Neural crest cell (in vitro differentiated cells): Measurements from ENCODE around the gene KCNF1. TPM values are rescaled to one million over a fixed set of nuclear protein-coding genes. Genes with fewer than 3 reads are reported as not detected.

Experiments used
- DNase-seq: peaks from one replicate; pipeline ENCODE4 v3.0.0; 2021; ENCODE audit warnings: low read depth, mixed read lengths, low spot score
- H3K27ac Mint-ChIP-seq: one replicate; pipeline ENCODE4 v1.8.0; 2021; ENCODE audit warnings: mild to moderate bottlenecking, mixed read lengths; ENCODE audit not compliant: unreplicated experiment
- H3K27me3 Mint-ChIP-seq: 2 replicates; pipeline ENCODE4 v1.8.0; 2021; ENCODE audit warnings: low read depth, mild to moderate bottlenecking, mixed read lengths
- H3K36me3 Mint-ChIP-seq: 2 replicates; pipeline ENCODE4 v1.8.0; 2021; ENCODE audit warnings: low read depth, mild to moderate bottlenecking, mixed read lengths
- H3K4me1 Mint-ChIP-seq: 2 replicates; pipeline ENCODE4 v1.8.0; 2021; ENCODE audit warnings: mixed read lengths
- H3K4me3 Mint-ChIP-seq: one replicate; pipeline ENCODE4 v1.8.0; 2021; ENCODE audit warnings: mild to moderate bottlenecking, mixed read lengths
- H3K9me3 Mint-ChIP-seq: 2 replicates; pipeline ENCODE4 v1.8.0; 2021; ENCODE audit warnings: mixed read lengths
- total RNA-seq: library from RNA; stranded (reverse); gene quantifications from 2 replicates; pipeline ENCODE4 v1.2.1, GENCODE V29; 2021
- TF ChIP-seq, protein P1 (sequence below): fragments of 200-600 bp; sonication (generic); conservative IDR thresholded peaks from 2 replicates; pipeline ENCODE4 v1.5.0; 2021; ENCODE audit warnings: antibody characterized with exemption, mild to moderate bottlenecking

KCNF1 gene
- total RNA-seq, 1 donor from 2014 or later, result 1.1 TPM

DNA sequence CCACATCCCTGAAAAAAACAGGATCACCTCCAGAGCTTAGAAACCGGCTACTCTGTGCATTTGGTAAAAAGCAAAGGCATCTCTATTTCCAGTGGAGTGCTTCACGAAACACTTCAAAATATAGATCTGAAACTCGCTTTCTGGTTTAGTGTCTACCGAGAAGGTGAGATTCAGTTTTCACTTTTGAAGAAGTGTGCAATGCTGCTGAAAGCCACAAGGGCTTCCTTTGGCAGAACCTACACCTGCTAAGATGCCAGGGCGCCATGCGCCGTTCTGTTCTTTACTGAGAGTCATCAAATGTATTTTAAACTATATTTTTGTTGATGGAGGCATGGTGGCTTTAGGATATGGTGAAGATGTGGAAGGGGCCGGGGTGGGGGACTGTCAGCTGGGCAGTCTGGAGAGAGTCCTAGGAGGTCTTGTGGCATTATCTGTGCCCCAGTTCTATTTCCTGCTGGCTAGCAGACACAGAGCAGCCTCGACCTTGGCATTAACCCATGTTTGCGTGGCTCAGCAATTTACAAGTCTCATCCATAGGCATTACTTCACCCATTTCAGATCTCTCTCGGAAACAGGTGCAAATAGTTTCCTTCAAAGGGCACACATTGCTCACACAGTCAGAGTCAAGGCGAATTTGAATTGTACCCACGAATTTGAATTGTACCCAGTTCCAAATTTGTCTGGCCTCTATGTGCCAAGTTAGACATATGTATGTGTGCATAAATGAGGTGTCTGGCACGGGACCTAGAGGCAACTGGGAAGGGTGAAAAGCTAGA is 46.7 kb upstream of the KCNF1 start:
- no peak overlapping the region for H3K27ac Mint-ChIP-seq
- H3K36me3 Mint-ChIP-seq, result no peaks in the 10 kb centered on the region
- H3K4me1 Mint-ChIP-seq, result peaks cover 11% of the 10 kb centered on the region
- TF ChIP-seq, protein P1, sequence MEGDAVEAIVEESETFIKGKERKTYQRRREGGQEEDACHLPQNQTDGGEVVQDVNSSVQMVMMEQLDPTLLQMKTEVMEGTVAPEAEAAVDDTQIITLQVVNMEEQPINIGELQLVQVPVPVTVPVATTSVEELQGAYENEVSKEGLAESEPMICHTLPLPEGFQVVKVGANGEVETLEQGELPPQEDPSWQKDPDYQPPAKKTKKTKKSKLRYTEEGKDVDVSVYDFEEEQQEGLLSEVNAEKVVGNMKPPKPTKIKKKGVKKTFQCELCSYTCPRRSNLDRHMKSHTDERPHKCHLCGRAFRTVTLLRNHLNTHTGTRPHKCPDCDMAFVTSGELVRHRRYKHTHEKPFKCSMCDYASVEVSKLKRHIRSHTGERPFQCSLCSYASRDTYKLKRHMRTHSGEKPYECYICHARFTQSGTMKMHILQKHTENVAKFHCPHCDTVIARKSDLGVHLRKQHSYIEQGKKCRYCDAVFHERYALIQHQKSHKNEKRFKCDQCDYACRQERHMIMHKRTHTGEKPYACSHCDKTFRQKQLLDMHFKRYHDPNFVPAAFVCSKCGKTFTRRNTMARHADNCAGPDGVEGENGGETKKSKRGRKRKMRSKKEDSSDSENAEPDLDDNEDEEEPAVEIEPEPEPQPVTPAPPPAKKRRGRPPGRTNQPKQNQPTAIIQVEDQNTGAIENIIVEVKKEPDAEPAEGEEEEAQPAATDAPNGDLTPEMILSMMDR, result peak; percentile 33
- no peak overlapping the region for H3K4me3 Mint-ChIP-seq
- H3K27me3 Mint-ChIP-seq, result peaks cover 7% of the 10 kb centered on the region
- no peak for DNase-seq
- H3K9me3 Mint-ChIP-seq, result no peaks in the 10 kb centered on the region

DNA sequence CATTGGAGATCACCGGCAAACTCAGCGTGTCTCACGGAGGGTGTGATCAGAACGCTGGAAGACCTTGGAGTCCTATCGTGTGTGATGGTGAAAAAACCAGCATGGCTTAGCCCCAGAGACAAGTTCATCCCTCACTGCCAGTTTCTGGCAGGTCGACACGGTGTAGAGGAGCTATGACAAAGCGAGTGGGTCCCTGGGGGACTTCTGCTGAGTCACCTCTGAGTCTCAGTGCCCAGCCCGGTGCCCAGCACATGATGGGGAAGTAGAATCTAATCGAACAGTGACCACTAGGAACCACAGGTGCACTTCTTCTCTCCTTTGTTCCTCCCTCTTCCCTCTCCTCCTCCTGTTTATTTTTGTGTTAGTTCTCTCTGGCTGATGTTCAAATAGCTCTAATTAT is 45.9 kb upstream of the KCNF1 start:
- DNase-seq, result no peak
- H3K4me3 Mint-ChIP-seq, result no peak overlapping the region
- H3K4me1 Mint-ChIP-seq, result peaks cover 11% of the 10 kb centered on the region
- TF ChIP-seq, protein P1, result no peak
- H3K9me3 Mint-ChIP-seq, result no peaks in the 10 kb centered on the region
- H3K36me3 Mint-ChIP-seq, result no peaks in the 10 kb centered on the region
- H3K27ac Mint-ChIP-seq, result peak overlapping the region; percentile 12
- peaks cover 7% of the 10 kb centered on the region for H3K27me3 Mint-ChIP-seq

DNA sequence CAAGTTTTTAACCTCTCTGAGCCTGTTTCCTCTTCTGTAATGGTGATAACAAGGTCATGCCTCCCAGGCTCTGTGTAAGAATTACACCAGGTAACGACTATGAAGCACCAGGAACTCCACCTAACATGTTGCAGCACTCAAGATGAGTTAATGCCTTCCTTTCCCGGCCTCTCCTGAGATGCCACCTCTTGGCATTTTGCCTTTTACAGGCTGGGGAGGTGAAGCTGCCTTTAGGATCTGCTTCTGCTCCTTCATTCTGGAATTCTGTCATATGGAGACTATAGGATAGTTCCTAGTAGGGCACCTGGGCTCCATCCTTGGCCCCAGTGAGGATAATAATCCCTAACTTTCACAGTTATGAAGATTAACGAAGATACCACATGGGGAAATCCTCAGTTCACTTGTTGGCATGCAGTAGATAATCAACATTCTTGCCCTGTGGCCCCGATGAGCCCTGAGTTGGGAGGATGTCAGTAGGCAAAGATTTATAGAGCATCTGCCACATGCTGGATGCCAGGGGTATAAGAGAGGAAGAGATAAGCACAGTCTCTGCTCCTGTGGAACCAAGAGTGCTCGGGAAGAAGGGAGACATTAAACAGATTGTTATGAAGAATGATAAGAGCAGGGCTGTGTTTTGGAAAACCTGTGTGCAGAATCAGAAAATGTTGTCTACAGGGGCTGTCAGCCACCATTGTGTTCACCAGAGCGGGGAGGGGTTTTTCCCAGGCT is 43.9 kb upstream of the KCNF1 start:
- Mint-ChIP-seq H3K36me3 (no peaks in the 10 kb centered on the region), H3K27ac (no peak overlapping the region), H3K4me3 (no peak overlapping the region), H3K27me3 (peaks cover 7% of the 10 kb centered on the region), H3K4me1 (peaks cover 7% of the 10 kb centered on the region), H3K9me3 (peaks cover 6% of the 10 kb centered on the region)
- no peak for DNase-seq
- TF ChIP-seq, protein P1, result no peak

DNA sequence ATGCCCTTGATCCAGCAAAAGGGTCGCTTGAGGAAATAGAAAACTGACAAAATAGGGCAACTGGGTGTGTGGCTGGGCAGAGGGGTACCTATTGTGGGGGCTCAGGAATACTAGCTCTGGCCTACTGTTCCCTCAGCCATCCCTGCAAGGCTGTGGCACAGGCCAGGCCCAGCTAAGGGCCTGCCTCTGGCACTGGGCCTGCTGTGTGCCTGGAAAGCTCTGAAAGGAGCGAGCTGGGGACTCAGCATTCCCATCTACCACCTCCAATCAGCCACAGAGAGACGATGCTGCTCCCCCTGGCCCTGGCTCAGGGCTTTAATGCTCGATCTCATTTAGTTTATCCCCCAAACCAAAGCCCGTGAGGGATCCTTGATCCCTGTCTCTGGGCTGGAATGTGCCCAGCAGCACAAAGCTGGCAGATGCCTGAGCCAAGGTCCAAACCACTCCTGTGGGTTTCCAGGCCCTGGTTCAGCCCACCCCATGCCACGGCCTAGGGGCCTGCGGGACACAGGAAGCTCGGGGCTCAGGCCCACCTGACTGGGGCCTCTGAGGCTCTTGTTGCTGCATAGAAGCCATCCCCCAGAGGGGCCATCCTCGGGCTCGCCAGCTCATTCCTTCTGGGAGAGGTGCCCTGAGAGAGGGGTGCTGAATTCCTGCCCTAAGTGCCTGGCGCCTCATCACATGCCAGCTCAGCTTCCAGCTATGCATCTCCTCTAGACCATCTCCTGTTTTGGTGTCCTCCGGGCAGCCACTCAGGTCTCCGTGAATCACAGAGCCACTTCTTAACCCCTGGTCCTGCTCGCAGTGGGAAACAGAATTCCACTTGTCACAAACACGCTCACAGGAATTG is 43.0 kb upstream of the KCNF1 start:
- no peak for DNase-seq
- no peak overlapping the region for H3K27ac Mint-ChIP-seq
- no peaks in the 10 kb centered on the region for H3K36me3 Mint-ChIP-seq
- no peak overlapping the region for H3K4me3 Mint-ChIP-seq
- peaks cover 7% of the 10 kb centered on the region for H3K9me3 Mint-ChIP-seq
- peaks cover 7% of the 10 kb centered on the region for H3K4me1 Mint-ChIP-seq
- TF ChIP-seq, protein P1, result no peak
- H3K27me3 Mint-ChIP-seq, result peaks cover 5% of the 10 kb centered on the region

DNA sequence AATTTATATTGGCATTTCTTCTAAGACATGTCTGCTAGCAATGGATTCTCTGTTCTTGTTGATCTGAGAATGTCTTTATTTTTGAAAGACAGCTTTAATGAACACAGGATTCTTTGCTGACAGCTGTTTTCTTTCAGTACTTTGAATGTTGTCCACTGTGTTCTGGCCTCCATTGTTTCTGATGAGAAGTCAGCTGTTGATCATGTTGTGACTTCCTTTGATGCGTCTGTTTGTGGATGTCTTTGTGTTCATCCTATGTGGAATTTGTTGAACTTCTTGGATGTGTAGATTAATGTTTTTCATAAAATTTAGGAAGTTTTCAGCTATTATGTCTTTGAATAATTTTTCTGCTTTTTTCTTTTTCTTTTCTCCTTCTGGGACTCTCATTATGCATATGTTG is 39.8 kb upstream of the KCNF1 start:
- DNase-seq, result no peak
- Mint-ChIP-seq H3K27me3 (no peaks in the 10 kb centered on the region), H3K4me3 (no peak overlapping the region), H3K4me1 (no peaks in the 10 kb centered on the region), H3K27ac (no peak overlapping the region), H3K9me3 (peaks cover 9% of the 10 kb centered on the region), H3K36me3 (no peaks in the 10 kb centered on the region)
- TF ChIP-seq, protein P1, result no peak
